ENCODE results near the gene STARD9.
A peak's percentile ranks its signal among the peaks of the same experiment; 100 is the strongest.
"Not testable (repeated sequence)": the region's sequence is repeated elsewhere in the genome, so short reads cannot be mapped to it uniquely, and the experiment has no call there.

Gene STARD9

GRCh38 chr15:42732095-42732827 is 156.9 kb downstream of the STARD9 start:
- DNase-seq = no peak

- no peak for DNase-seq
Measured at GRCh38 chr15:42733027-42733426, 157.6 kb downstream of the STARD9 start.

GRCh38 chr15:42734076-42734672 is 158.8 kb downstream of the STARD9 start:
- no peak for DNase-seq

GRCh38 chr15:42735382-42736165 is 160.2 kb downstream of the STARD9 start:
- no peak for DNase-seq

- DNase-seq = no peak
Measured at GRCh38 chr15:42736178-42736792, 160.9 kb downstream of the STARD9 start.

GRCh38 chr15:42736793-42737528 is 161.6 kb downstream of the STARD9 start, which contains the start of gene CDAN1:
Gene CDAN1, minus strand, starts transcription at chr15:42737128. Its CDS starts 26 bp downstream, at chr15:42737102.
- peak; percentile 1 for DNase-seq

GRCh38 chr15:42737529-42738328 is 162.3 kb downstream of the STARD9 start:
- no peak for DNase-seq

GRCh38 chr15:42741710-42742109 is 166.3 kb downstream of the STARD9 start:
- no peak for DNase-seq

- no peak for DNase-seq
Measured at GRCh38 chr15:42742149-42742548, 166.7 kb downstream of the STARD9 start.

GRCh38 chr15:42744195-42744594 is 168.8 kb downstream of the STARD9 start:
- no peak for DNase-seq

- DNase-seq = no peak
Measured at GRCh38 chr15:42749266-42749665, 173.9 kb downstream of the STARD9 start.

GRCh38 chr15:42750306-42750705 is 174.9 kb downstream of the STARD9 start:
- DNase-seq = no peak

- no peak for DNase-seq
Measured at GRCh38 chr15:42759093-42759492, 183.7 kb downstream of the STARD9 start.

GRCh38 chr15:42760759-42761158 is 185.4 kb downstream of the STARD9 start:
- no peak for DNase-seq

GRCh38 chr15:42761813-42762212 is 186.4 kb downstream of the STARD9 start:
- not testable (repeated sequence) for DNase-seq

- DNase-seq = not testable (repeated sequence)
Measured at GRCh38 chr15:42764154-42764731, 188.8 kb downstream of the STARD9 start.

GRCh38 chr15:42766109-42766508 is 190.7 kb downstream of the STARD9 start:
- DNase-seq = not testable (repeated sequence)

Measured in NCI-H187 treated with DMSO at 0.1 percent for 48 hours (cell line).